HG03139 (cell line): ENCODE measurements around the gene PRPF6.

Source experiments
- ATAC-seq: cut with Tn5 transposase; IDR thresholded peaks from one replicate; pipeline ENCODE4 v1.9.1; 2021; ENCODE audit not compliant: unreplicated experiment

The PRPF6 gene

DNA sequence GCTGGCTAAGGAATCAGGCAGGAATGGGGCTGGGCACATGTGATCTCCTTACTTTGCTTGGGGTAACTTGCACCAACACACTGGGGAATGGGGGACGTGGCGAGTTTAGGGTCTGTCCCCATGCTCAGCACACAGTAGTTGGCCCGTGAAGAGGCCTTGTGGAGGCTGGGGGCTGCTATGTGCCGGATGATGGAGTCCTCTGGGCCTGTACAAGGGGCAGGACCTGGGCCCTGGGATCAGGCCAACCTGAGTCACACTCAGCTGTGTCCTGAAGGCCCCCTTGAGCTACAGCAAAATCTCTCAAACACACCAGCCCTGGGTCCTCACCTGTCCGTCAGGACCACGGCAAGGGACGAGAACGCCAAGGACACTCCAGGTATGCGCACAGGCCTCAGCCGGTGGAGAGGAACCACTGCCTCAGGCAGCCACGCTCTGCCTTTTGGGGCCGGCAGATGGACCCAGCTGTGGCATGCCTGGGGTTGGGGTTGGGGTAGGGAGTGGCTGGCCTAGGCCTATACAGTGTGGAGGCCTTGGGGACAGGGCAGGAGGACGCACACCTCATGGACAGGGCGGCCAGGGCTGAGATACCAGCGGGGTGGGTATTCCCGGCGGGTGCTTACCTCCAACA is 35.8 kb upstream of the PRPF6 start:
- ATAC-seq: no peak

DNA sequence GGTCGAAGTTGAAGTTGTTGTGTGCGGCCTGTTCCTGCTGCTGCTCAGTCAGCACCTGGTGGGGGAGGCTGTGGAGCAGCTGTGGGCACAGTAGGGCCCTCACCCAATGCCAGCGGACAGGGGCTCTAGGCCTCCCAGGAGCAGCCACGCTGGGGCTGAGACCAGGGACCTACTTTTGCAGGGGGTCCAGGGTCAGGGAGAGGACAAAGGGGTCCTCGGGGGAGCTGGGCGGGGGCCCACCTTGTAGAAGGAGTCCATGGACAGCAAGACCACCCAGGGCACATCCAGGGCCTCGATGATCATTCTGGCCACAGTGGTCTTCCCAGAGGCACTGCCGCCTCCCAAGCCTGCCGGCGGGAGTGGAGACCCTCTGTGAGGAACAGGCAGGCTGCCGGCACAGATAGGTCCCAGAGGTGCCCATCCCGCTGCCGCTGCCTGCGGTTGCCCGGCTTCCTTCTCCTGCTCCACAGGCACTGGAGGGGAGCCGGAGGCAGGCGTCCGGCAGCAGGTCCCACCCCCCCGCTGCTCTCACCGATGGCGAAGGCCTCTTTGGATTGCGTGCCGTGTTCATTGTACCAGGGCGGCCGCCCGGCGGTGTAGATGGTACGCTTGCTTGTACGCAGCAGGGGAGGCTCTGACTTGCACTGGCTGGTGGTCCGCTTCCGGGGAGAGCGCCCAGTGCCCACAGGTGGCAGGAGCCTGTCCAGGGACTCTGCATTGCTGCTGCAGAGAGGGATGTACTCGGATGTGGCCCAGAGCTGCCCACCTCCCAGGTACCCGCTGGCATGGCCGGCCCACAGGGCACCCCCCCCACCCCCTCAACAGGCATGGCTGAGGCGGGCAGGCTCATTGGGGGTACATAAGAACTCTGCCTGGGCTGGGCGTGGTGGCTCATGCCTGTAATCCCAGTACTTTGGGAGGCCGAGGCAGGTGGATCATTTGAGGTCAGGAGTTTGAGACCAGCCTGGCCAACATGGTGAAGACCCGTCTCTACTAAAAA is 34.7 kb upstream of the PRPF6 start:
- ATAC-seq: no peak

DNA sequence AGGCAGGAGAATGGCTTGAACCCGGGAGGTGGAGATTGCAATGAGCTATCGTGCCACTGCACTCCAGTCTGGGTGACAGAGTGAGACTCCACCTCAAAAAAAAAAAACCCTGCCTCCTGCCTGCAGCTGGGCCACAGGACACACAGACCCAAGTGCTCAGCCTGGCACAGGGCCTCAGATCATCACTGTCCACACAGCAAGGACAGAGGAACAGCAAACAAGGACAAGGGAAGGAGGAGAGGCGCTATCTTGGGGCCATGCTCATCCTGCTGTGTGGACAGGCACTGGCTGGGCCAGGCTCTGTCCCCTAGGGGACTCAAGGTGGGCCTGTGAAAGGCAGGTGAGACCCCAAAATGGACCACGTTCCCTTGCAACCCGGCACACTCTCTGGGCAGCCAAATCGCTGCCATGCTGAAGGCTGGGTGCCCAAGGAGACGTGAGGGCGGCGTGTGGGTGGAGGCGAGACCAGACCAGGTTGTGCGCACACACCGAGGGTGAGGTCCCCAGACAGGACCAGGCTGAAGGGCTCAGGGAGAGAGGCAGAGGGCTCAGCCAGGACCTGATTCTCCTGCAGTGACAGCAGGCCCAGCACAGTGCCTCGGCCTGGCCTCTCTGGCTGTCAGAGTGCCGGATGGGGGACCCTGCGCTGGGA is 33.8 kb upstream of the PRPF6 start:
- ATAC-seq: no peak

DNA sequence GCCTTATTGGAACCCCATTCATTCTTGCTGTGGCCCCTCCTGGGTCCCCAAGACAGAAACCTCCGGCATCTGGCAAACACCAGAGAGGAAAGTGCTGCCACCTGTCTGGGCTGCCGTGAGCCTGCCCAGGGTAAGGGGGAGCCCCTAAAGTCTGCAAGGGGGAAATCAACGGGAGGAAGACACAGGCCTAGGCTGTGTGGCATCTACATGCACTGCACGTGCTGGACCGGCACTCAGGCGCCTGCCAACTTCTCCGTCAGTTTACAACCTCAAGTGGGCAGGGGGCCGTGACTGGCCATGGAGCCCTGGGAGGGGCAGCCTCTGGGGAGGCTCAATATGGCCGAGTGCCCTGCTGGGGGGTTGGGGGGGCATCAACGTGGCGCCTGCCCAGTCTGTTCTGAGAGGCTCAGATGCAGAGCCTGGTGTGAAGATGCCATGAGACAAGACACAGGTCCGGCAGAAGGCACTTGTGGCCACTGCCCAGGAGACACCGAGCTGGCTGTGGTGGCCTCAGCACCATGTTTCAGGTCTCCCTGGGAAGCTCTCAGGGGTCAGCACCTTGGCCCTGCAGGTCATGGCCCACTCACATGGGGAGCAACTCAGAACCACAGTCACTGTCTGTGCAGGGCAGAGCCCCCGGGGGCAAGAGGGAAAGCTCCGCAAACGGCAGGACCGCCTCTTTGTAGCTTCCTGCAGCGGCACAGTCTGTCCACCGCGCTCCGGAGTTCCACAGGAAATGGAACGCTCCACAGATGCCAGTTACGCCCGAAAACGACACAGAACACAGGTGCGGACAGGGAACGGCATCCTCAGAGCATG is 33.1 kb upstream of the PRPF6 start:
- no peak for ATAC-seq

DNA sequence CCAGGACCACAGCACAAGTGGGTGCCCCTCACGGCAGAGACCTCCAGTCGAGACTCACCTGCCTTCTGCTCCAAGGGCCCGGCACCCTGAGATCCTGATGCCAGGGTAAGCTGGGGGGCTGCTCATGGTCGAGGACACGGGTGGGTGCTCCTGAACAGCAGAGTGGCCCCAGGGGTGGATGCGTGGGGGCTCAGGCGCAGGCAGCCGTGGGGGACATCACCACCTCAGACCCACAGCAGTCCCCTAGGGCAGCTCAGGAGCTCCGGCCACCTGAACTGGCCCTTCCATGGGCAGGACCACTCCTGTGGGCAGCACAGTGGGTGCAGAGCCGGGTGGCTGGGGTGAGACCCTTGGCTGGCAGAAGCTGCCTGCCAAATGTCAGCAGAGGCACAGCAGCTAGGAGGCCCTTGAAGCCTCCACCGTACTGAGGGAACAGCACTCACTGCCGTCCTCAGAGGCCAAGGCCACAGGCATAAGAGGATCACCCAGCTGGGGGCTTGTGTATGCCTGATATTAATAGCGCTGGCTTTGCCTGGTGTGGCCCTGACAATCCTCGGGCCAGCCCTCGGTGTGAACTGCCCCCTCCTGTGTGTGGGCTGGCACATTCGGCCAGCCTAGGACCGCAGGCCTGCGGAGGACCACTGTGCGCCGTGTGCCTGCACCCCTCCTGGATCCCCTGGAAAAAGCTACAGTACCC is 30.1 kb upstream of the PRPF6 start:
- no peak for ATAC-seq

DNA sequence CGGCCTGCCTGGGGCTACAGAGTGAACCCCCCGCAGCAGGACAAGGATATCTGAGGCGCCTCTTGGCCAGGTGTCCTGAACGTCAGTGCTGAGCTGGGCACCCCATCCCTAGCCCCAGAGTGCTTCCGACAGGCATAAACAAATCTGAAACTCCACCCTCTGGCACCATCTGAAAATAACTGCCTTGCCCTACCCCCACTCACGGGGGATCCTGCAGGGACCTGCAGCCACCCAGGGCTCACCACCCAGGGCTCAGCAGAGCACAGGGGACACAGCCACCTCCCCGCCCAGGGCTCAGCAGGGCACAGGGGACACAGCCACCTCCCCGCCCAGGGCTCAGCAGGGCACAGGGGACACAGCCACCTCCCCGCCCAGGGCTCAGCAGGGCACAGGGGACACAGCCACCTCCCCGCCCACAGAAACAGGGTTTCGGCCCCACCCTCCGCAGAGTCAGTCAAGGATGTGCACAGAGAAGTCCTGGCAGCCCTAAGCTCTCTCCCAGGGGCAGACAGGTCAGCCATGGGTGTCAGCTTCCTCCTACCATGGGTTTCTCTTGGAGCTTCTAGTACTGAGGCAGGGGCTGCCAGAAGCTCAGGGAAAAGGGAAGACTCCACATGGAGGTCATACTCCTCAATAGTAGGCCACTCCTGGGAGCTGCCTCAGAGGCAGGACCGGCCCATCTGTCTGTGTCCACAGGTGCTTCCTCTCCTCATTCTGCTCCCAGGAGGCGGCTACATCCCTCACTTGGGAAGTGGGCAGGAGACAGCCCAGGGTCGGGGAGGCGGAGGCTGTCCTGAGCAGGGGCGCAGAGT is 29.3 kb upstream of the PRPF6 start:
- ATAC-seq: no peak

DNA sequence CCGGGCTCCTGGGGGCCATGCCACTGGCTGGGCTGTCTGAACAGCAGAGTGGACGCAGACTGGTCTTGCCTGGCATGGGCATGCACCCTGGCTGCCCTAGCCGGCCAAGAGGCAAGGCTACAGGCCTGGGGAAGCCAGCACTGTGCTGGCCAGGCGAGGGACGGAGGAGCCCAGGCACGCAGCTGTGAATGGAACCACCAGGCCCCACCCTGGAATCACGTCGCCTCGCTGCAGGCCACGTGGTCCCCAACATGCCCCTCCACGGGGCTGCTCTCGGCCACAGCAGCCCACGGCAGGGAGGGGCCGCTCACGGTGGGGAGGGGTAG is 28.8 kb upstream of the PRPF6 start:
- ATAC-seq: no peak

DNA sequence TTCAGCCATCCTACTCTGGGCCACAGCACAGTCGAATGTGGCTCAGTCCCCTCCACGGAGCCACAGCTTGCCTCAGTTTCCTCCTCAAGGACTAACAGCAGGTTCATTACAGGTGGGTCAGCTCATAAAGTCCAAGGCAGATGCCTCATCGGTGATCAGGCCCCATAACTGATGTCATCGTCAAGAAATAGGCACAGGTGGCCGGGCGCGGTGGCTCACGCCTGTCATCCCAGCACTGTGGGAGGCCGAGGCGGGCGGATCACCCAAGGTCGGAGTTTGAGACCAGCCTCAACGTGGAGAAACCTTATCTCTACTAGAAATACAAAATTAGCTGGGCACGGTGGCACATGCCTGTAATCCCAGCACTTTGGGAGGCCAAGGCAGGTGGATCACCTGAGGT is 28.2 kb upstream of the PRPF6 start:
- ATAC-seq: no peak

DNA sequence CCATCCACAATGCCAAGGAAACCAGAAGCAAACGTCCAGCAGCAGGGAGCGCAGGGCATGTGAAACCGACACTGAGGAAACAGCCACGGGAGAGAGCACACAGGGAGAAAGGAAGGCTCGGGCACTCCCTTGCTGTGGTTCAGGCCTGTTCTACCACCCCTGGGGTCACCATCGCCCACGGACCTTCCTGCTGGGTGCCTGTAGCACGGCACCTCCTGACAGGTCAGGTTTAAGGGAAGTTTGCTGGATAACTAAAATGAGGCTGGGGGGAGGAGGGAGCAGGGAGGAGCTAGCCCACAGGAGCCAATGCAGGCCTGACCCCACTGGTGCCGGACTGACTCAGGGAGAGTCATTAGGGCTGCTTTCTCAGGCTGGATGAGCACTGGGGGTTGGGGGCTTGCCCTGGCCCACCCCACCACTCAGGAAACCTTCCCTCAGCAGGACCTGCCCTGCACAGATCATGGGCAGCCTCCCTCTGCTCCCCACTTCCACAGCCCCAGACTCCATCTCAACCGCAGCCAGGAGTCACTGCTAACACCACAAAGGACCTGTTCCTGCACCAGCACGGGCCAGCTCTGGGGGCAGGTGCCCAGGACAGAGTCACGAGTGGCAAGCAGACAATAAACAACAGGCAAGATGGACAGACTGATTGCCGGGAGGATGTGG is 27.0 kb upstream of the PRPF6 start:
- ATAC-seq: no peak

DNA sequence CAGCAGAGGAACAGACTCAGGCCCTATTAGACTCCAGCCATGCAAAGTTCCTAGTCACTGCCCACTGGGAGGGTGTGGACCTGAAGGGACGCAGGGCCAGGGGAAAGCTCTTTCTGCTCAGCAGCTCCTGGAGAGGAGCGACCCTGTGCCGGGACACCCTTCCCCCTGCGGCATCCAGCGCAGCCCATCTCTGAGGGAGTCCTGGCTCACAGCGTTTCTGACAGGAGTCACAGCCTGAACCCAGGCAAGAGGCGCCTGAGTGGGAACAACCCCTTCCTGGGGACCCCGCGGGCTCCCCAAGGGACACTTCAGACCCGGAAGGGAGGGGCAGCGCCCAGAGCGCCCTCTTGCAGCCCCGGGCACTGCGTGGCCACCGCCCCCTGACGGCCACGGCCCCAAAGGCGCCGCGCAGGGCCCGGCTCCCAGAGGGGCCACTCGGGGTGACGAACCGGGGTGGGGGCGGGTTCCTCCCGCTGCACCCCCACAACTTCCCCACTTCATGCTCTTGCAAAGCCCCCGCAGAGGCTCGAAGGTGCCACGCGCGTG is 25.6 kb upstream of the PRPF6 start:
- peak; percentile 12 for ATAC-seq

DNA sequence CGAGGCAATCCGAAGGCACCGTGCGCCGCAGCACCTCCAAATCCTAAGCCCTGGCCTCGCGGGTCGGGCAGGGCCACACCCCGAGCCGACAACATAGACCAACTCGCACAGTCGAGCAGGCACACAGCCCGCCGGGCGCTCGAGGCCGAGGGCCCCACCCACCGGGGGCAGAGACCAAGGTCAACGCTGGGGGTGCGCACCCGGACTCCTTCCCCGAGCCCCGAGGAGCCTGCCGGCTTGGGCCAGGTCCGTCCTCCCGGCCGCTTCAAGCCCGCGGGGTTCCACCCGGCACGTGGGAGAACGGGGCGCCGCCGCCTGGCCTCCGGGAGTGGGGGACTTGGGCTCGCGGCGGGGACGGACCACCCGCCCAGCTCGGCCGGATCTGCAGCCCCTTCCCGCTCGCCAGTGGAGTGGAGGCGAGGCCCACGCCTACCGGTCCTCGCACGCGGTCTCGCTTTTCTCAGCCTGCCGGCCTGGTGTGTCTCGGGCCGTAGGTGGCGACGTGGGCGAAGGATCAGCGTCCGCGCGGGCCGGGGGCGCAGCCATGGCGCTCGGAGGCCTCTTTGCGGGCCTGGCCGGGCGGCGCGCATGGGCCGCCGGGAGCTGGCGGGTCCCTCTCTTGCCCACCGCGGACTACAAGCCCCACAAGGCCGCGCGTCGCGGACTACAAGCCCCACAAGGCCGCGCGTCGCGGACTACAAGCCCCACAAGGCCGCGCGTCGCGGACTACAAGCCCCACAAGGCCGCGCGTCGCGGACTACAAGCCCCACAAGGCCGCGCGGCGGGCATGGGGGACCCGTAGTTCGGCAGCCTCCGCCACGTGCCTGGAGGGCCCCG is 24.9 kb upstream of the PRPF6 start, which contains the start of gene UCKL1:
UCKL1 (minus strand) TSS at position 590 of the 837 bp plus-strand sequence; CDS start at position 546, 44 bp downstream.
- ATAC-seq: peak; percentile 67

DNA sequence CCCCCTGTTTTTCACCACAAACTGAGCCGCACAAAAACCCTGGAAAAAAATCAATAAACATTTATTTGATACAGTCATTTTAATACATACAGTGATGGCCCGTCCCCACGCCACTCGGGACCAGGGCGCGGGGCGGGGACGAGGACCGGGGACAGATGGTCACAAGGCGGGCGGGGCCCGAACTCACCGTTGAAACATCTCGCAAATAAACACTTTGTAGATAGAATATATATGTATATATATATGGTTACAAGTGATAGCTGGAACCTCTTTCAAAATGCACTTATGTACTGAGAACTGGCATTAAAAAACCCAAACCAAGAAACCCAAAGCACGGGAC is 24.3 kb upstream of the PRPF6 start:
- ATAC-seq: no peak

DNA sequence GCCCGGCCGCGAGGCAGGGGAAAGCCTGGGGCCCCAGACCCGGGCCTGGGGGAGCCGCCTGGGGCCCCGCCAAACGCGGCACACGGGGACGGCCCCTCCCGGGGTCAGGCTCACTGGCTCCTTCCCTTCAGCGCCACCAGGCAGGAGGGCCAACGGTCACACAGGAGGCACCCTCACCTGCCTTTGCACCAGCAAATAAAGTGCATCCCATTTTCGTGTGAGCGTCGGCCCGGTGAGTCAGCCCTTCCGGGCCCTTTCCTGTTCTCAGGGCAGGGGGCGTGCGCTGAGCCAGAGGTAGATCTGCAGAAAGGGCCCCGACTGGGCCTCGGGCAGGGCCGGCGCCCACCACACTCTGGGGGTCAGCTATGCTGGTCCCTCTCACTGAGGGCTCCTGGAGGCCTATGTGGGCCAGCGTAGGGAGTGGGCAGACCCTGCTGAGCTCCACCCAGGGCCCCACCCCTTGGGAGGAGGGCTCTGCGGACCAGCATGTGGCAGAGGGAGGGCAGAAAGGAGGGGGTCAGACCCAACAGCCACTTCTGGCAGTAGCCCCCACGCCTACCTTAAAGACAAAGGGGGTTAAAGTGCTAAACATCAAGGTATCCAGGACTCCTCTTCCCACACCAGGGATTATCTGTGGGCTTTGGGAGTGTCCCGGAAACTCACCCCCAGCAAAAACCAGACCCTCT is 23.8 kb upstream of the PRPF6 start:
- ATAC-seq: no peak

DNA sequence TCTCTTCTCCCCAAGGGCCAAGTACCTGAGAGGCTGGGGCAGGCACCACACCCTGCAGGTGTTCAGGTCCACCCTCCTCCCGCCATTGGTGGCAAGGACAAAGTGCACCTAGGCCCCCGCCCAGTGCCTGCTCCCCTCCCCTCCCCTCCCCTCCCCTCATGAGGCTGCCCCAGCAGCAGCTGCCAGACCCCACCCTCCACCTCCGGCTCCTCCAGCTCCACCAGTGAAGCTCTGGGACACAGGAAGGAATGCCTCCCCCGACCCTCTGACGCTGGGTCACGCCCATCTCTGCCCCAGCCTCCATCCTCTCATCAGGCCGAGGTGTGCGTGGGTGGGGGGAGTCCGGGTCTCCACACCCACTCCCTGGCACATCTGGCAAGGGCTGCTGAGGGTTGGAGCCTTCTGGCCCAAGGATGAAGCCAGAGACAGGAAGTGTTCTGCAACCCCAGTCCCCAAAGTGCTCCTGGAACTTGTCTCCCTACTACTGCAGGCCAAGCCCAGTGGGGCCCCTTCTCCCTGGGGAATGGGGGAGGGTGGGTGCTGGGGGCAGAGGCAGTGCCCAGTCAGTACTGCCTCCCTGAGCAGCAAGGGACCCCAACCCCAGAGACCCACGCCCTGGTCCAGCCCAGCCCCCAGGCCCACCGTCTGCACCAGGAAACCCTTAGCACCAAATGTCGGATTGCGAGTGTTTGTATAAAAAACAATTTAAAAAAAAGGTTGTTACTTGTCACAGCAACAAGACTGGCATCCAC is 23.1 kb upstream of the PRPF6 start:
- ATAC-seq: no peak

DNA sequence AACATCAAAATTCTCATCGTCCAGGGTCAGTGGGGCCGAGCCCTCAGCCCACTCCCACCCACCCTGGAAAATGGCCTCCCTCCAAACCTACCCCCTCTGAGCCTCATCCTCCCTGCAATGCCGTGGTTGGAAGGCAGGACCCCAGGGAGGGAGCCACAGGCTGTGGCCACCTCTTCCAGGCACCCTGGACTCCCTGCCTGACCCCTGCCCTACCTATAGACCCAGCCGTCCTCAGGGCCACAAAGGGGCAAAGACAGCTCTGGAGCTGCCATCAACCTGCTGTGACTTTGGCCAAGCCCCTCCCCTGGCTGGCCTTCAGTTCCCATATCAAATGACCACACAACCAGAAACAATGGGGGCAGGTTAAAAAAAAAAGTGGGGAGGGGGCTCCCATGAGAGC is 22.5 kb upstream of the PRPF6 start:
- no peak for ATAC-seq

DNA sequence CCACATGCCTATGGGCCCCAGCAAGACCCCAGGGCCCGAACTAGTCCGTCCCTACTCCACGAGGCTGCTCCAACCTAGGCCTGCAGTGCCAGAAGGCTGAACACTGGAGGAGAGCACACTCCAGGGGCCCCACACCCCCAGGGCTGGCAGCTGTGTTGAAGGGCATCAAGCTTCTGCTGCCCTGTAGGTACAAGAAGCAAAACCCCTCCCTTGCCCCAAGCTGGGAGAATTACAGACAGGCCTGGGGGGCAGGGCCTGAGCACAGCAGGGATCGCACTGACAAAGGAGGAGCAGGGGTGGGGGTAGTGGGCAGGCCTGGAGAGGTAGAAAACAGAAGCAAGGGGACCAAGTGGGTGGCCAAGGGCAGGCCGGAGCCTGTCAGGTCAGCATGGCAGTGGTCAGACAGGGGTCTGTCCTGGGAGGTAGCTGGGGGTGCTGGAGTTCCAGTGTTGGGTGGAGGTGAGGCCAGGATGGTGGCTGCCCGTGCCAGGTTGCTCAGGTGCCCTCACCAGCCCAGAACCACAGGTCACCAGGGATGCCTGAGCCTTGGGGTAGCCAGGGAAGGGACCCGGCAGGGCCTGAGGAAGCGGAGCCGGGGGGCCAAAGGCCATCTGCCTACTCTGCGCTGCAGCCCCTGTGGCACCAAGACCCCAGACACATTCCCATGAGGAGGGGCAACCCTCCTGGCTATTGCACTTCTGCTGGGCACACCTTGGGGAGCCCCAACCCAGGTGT is 21.8 kb upstream of the PRPF6 start:
- no peak for ATAC-seq
